Naive thymus-derived CD4-positive, alpha-beta T cell (primary cell): ENCODE results near the gene RPS27. TPM values are rescaled to one million over a fixed set of nuclear protein-coding genes. Genes with fewer than 3 reads are reported as not detected.

Source experiments
- ATAC-seq: fragments of 150-1000 bp; cut with Tn5 transposase; 2 replicates; pipeline ENCODE4 v1.10.0; 2021; ENCODE audit warnings: mild to moderate bottlenecking, moderate library complexity
- CTCF ChIA-PET: fragments of 350-600 bp; sonication (Branson Sonifier 250); formaldehyde crosslinking; loops from one replicate; lab custom pipeline; 2021; ENCODE audit warnings: antibody characterized with exemption; lab: Charles Lee
- POLR2A ChIA-PET: fragments of 350-600 bp; sonication (Branson Sonifier 250); formaldehyde crosslinking; loops from one replicate; lab custom pipeline; 2021; ENCODE audit warnings: antibody characterized with exemption, inconsistent platforms; lab: Charles Lee
- DNase-seq, 9 donors: peaks; one replicate each; pipeline versions ENCODE4 v3.0.0 to v3.0.0-alpha.2; 2020 to 2022; ENCODE audit warnings: mixed read lengths in 1 of 9
- H3K27ac ChIP-seq: one replicate; pipeline ENCODE4 v1.7.0; 2013; ENCODE audit warnings: mild to moderate bottlenecking, low read depth, low read length, moderate library complexity
- H3K27me3 ChIP-seq, 2 donors: one replicate each; pipeline ENCODE4 v1.7.0; 2013; ENCODE audit warnings: low read length in 2 of 2, mild to moderate bottlenecking in 2 of 2, moderate library complexity in 2 of 2; ENCODE audit not compliant: control insufficient read depth in 2 of 2, insufficient read depth in 2 of 2
- H3K36me3 ChIP-seq, 3 experiments: 1 replicate in 2 of 3; 2 replicates in 1 of 3; pipeline ENCODE4 v1.7.0; 2013; ENCODE audit warnings: low read length in 3 of 3, mild to moderate bottlenecking in 3 of 3, moderate library complexity in 1 of 3; ENCODE audit not compliant: insufficient read depth in 3 of 3, control insufficient read depth in 2 of 3
- H3K4me1 ChIP-seq, 2 donors: one replicate each; pipeline ENCODE4 v1.7.0; 2013; ENCODE audit warnings: low read length in 2 of 2, mild to moderate bottlenecking in 2 of 2, moderate library complexity in 1 of 2; ENCODE audit not compliant: control insufficient read depth in 2 of 2, insufficient read depth in 2 of 2
- H3K4me3 ChIP-seq: 2 replicates; pipeline ENCODE4 v1.7.0; 2013; ENCODE audit warnings: mild to moderate bottlenecking, low read length
- H3K9me3 ChIP-seq, 3 experiments: 1 replicate in 2 of 3; 2 replicates in 1 of 3; pipeline ENCODE4 v1.7.0; 2013; ENCODE audit warnings: low read length in 3 of 3; ENCODE audit not compliant: control insufficient read depth in 2 of 3
- H3K27ac Mint-ChIP-seq, 9 donors: one replicate each; pipeline ENCODE4 v1.8.0; 2020 to 2022; ENCODE audit warnings: mixed read lengths in 9 of 9, mild to moderate bottlenecking in 8 of 9, moderate library complexity in 5 of 9, inconsistent platforms in 2 of 9
- H3K27me3 Mint-ChIP-seq, 5 donors: one replicate each; pipeline ENCODE4 v1.8.0; 2021 to 2022; ENCODE audit warnings: mixed read lengths in 5 of 5, mild to moderate bottlenecking in 1 of 5
- H3K36me3 Mint-ChIP-seq, 5 donors: one replicate each; pipeline ENCODE4 v1.8.0; 2020 to 2022; ENCODE audit warnings: mixed read lengths in 5 of 5, mild to moderate bottlenecking in 3 of 5, inconsistent platforms in 1 of 5
- H3K4me1 Mint-ChIP-seq, 7 donors: one replicate each; pipeline ENCODE4 v1.8.0; 2020 to 2022; ENCODE audit warnings: mixed read lengths in 7 of 7, mild to moderate bottlenecking in 3 of 7, inconsistent platforms in 1 of 7
- H3K4me3 Mint-ChIP-seq, 10 donors: one replicate each; pipeline ENCODE4 v1.8.0; 2020 to 2022; ENCODE audit warnings: mild to moderate bottlenecking in 10 of 10, mixed read lengths in 10 of 10, moderate library complexity in 6 of 10, inconsistent platforms in 2 of 10
- H3K9me3 Mint-ChIP-seq, 11 donors: one replicate each; pipeline ENCODE4 v1.8.0; 2020 to 2022; ENCODE audit warnings: mixed read lengths in 11 of 11, mild to moderate bottlenecking in 4 of 11, inconsistent platforms in 1 of 11, moderate library complexity in 1 of 11
- intact Hi-C, 2 donors: fragments of 100-400 bp; cut with micrococcal nuclease; formaldehyde crosslinking; loops; one replicate each; pipeline ENCODE4 v1.15.1; 2023
- polyA plus RNA-seq, 2 donors: library from polyadenylated mRNA; unstranded; fragments of 300-500 nt; fragmentation: Illumina TruSeq; gene quantifications; one replicate each; pipeline ENCODE4 v1.2.3, GENCODE V29; 2021
- total RNA-seq, 6 experiments: library from RNA in 5 of 6; stranded (reverse) in 5 of 6; gene quantifications; 1 replicate in 5 of 6; 2 replicates in 1 of 6; pipeline ENCODE4 v1.2.3 and lab custom pipeline; 2021 to 2026

RPS27 gene
- total and polyA plus RNA-seq, 7 experiments from 2014 or later = 2,313 to 29,571 (median 7,996) TPM

DNA sequence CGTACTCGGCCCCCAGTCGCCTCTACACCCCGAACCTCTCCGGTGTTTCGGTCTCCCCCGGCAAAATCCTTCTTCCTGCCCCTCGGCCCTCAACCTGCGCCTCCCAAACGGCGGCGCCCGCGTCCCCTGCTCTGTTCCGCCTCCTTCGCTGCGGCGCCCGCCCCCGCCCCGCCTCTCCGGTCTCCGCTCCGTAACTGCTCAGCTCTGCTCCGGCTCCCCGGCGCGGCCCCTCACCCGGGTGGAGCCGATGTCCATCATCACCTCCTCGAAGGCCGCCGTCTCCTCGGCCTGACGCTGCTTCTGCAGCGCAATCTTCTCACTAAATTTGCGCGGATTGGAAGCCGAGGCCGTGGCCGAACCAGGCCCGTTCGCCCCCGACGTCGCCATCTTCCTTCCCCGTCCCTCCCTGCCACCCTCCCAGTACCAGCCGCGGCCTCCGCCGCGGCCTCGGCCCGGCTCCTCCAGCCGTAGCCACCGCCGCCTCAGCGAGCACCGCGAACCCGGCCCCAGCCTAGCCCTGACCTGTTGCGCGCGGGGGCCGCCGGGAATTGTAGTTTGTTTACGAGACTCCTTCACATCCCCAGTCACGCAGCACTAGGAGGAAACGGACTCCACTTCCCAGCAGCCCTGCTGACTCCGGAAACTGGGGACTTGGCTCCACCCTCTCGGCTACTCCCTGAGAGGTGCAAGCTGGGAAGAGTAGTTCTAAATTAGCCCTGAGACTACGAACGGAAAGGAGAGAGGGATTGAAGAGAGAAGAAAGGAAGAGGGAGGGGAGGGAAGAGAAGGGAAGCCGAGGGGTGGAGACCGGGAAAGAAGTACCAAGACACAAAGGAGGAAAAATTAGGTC is 32.2 kb upstream of the RPS27 start, which contains the start of gene CRTC2:
CRTC2 (minus strand) TSS at position 502 of the 850 bp plus-strand sequence; CDS start at position 387, 115 bp downstream.
- intact Hi-C loops = loop anchor here (1.0 to 5.0 kb wide), 15 partner anchors 9 to 1899 kb away; partner anchors contain the start of genes HAX1 (in 2 of the 2), JTB (in 2 of the 2), RPS27 (in 2 of the 2) and CREB3L4 (in 1 of the 2)
- H3K4me1 Mint-ChIP-seq = peaks cover 34 to 71% (median 67%) of the 10 kb centered on the region in 7 donors

DNA sequence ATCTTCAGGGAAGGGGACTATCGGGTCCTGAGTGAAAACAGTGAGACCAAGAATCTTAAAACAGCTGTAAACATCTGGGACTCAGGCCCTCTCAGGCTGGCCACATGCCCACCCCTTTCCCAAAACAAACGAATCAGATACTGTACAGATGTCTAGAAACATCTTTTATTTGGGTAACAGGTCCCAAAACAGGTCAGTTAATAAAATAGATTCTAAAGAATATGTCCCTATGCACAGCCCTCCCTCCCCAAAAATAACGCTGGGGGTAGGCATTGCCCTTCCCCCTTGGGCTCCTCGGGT is 31.7 kb upstream of the RPS27 start:
- H3K4me1 Mint-ChIP-seq = peaks cover 37 to 71% (median 69%) of the 10 kb centered on the region in 7 donors
- peaks cover 0 to 18% (median 5%) of the 10 kb centered on the region in 5 donors for H3K36me3 Mint-ChIP-seq
- H3K27ac Mint-ChIP-seq = peak overlapping the region; percentile 89 to 98 (median 94)
- ATAC-seq = no peak
- Histone ChIP-seq H3K4me3 (peak overlapping the region; percentile 74), H3K27me3 (no peaks in the 10 kb centered on the region), H3K9me3 (no peaks in the 10 kb centered on the region), H3K27ac (peak overlapping the region; percentile 92), H3K36me3 (peaks cover 0 to 23% (median 6%) of the 10 kb centered on the region in 3 experiments), H3K4me1 (peaks cover 35 to 38% of the 10 kb centered on the region in 2 donors)
- POLR2A ChIA-PET = interaction anchor here (1.1 to 12.8 kb wide), 8 partner anchors 9 to 183 kb away, joined by 3 to 159 read pairs (median 23); partner anchors contain the start of genes CREB3L4, DENND4B, GATAD2B and JTB
- H3K4me3 Mint-ChIP-seq = peak overlapping the region; percentile 91 to 100 (median 97)
- no peaks in the 10 kb centered on the region for H3K9me3 Mint-ChIP-seq
- intact Hi-C loops = loop anchor here (1.0 to 5.0 kb wide), 15 partner anchors 8 to 1898 kb away; partner anchors contain the start of genes HAX1 (in 2 of the 2), JTB (in 2 of the 2), RPS27 (in 2 of the 2) and CREB3L4 (in 1 of the 2)
- CTCF ChIA-PET = interaction anchor here (0.8 to 5.5 kb wide), 4 partner anchors 13 to 40 kb away, joined by 3 to 36 read pairs (median 3); partner anchors contain the start of genes DENND4B and JTB
- H3K27me3 Mint-ChIP-seq = no peaks in the 10 kb centered on the region
- DNase-seq = no peak

More for the DNA sequence above, 32.2 kb upstream of the RPS27 start, which contains the start of gene CRTC2:
- DNase-seq = peak; percentile 86 to 99 (median 96)
- Mint-ChIP-seq H3K4me3 (peak within 1 kb of the TSS; percentile 91 to 100 (median 97)), H3K9me3 (no peaks in the 10 kb centered on the region), H3K27ac (peak within 1 kb of the TSS; percentile 89 to 98 (median 94)), H3K36me3 (peaks cover 0 to 17% (median 6%) of the 10 kb centered on the region in 5 donors), H3K27me3 (no peaks in the 10 kb centered on the region)
- POLR2A ChIA-PET = interaction anchor here (0.5 to 12.8 kb wide), 10 partner anchors 10 to 288 kb away, joined by 3 to 159 read pairs (median 13); partner anchors contain the start of genes CREB3L4, DENND4B, GATAD2B and ILF2
- Histone ChIP-seq H3K27ac (peak within 1 kb of the TSS; percentile 92), H3K36me3 (peaks cover 3 to 29% (median 9%) of the 10 kb centered on the region in 3 experiments), H3K4me3 (peak within 1 kb of the TSS; percentile 74), H3K4me1 (peaks cover 36% of the 10 kb centered on the region in 2 donors), H3K27me3 (no peaks in the 10 kb centered on the region), H3K9me3 (no peaks in the 10 kb centered on the region)
- CTCF ChIA-PET = interaction anchor here (0.8 to 5.5 kb wide), 4 partner anchors 12 to 40 kb away, joined by 3 to 36 read pairs (median 3); partner anchors contain the start of genes DENND4B and JTB
- ATAC-seq = peak; percentile 94

DNA sequence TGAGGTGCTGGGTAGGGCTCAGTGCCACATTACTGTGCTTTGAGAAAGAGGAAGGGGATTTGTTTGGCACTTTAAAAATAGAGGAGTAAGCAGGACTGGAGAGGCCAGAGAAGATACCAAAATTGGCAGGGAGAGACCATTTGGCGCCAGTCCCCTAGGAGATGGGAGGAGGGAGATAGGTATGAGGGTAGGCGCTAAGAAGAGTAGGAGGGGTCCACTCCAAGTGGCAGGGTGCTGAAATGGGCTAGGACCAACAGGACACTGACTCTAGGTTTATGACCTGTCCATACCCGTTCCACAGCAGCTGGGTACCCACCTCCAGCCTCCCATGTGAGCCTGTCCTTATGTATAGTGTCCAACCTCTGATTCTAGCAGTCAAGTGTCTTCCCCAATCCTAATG is 31.1 kb upstream of the RPS27 start:
- Mint-ChIP-seq H3K36me3 (peaks cover 0 to 13% (median 0%) of the 10 kb centered on the region in 5 donors), H3K27ac (peak overlapping the region in 7 of 9 donors; percentile 44 to 95 (median 90)), H3K4me3 (peak overlapping the region in 3 of 10 donors; percentile 39 to 100 (median 50)), H3K9me3 (no peaks in the 10 kb centered on the region), H3K27me3 (no peaks in the 10 kb centered on the region), H3K4me1 (peaks cover 35 to 71% (median 68%) of the 10 kb centered on the region in 7 donors)
- no peaks in the 10 kb centered on the region for H3K9me3 ChIP-seq
- H3K4me3 ChIP-seq = no peak overlapping the region
- H3K36me3 ChIP-seq = peaks cover 0 to 18% (median under 1%) of the 10 kb centered on the region in 3 experiments
- peaks cover 35 to 43% of the 10 kb centered on the region in 2 donors for H3K4me1 ChIP-seq
- peak overlapping the region; percentile 92 for H3K27ac ChIP-seq
- ChIA-PET CTCF (interaction anchor here (0.8 to 1.0 kb wide), 2 partner anchors 16 to 41 kb away, joined by 3 read pairs; no protein-coding TSS in a partner anchor), POLR2A (interaction anchor here (0.6 to 12.8 kb wide), 7 partner anchors 9 to 231 kb away, joined by 3 to 159 read pairs (median 30); partner anchors contain the start of genes CREB3L4, DENND4B, INTS3 and JTB)
- intact Hi-C loops = loop anchor here (2.0 to 5.0 kb wide), 8 partner anchors 17 to 1898 kb away; partner anchors contain the start of genes GATAD2B (in 1 of the 2), GON4L (in 1 of the 2), HAX1 (in 1 of the 2) and ILF2 (in 1 of the 2)
- H3K27me3 ChIP-seq = no peaks in the 10 kb centered on the region
- DNase-seq (no peak), ATAC-seq (no peak)

DNA sequence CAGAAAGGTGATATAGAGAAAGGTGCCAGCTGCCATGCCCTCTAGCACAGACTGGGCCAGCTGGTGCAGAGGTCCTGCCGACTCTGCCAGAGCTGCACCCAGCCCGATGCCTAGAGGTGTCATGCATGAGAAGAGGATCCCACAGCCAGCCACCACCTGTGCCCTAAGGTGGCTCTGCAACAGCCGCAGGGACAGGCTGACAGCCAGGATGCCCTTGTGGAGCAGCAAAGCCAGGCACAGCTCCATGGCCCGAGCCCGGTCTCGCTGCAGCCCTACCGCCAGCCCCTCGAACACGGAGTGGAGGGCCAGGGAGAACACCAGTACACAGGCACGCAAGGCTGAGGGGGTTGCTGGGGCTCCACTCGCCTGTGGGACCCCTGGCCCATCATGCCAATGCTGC is 30.4 kb upstream of the RPS27 start:
- peaks cover 36 to 70% (median 62%) of the 10 kb centered on the region in 7 donors for H3K4me1 Mint-ChIP-seq
- ChIA-PET CTCF (no interaction called here), POLR2A (interaction anchor here (0.7 to 12.8 kb wide), 5 partner anchors 8 to 33 kb away, joined by 3 to 159 read pairs (median 30); partner anchors contain the start of genes CREB3L4, DENND4B and RPS27)
- no peaks in the 10 kb centered on the region for H3K27me3 Mint-ChIP-seq
- Histone ChIP-seq H3K27ac (no peak overlapping the region), H3K9me3 (no peaks in the 10 kb centered on the region), H3K4me3 (no peak overlapping the region), H3K36me3 (peaks cover 0 to 13% (median 0%) of the 10 kb centered on the region in 3 experiments), H3K4me1 (peaks cover 31 to 39% of the 10 kb centered on the region in 2 donors), H3K27me3 (no peaks in the 10 kb centered on the region)
- peak overlapping the region in 1 of 10 donors; percentile 41 for H3K4me3 Mint-ChIP-seq
- intact Hi-C loops = loop anchor here (10.0 kb wide), 2 partner anchors 425 to 995 kb away; partner anchors contain the start of genes PBXIP1 (in 1 of the 2) and S100A6 (in 1 of the 2)
- H3K27ac Mint-ChIP-seq = peak overlapping the region in 7 of 9 donors; percentile 7 to 97 (median 90)
- DNase-seq = no peak
- H3K36me3 Mint-ChIP-seq = peaks cover 0 to 13% (median 0%) of the 10 kb centered on the region in 5 donors
- ATAC-seq = no peak
- no peaks in the 10 kb centered on the region for H3K9me3 Mint-ChIP-seq

DNA sequence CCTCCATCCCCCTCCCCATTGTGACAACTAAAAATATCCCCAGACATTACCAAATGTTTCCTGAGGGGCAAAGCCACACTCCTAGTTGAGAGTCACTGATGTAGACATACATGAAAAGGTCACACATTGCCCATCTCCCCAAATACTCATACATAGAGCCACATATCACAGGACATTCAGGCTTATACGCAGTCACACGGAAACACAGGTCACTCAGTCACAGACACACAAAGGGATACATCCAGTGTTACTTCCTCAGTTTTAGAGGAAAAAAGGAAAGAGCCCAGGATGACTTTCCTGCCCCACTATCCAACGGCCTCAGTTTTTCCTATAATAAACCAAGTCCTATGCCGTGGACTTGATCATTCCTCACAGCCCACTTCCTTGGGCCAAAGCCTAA is 29.1 kb upstream of the RPS27 start:
- H3K4me1 Mint-ChIP-seq = peaks cover 36 to 69% (median 63%) of the 10 kb centered on the region in 7 donors
- H3K27me3 Mint-ChIP-seq = no peaks in the 10 kb centered on the region
- no peaks in the 10 kb centered on the region for H3K9me3 ChIP-seq
- no peak overlapping the region for H3K27ac ChIP-seq
- peaks cover 0 to 13% (median 0%) of the 10 kb centered on the region in 3 experiments for H3K36me3 ChIP-seq
- DNase-seq (no peak), ATAC-seq (no peak)
- peak overlapping the region; percentile 28 to 94 (median 88) for H3K4me3 Mint-ChIP-seq
- CTCF ChIA-PET = interaction anchor here (0.9 kb wide), 1 partner anchor 26 kb away, joined by 4 read pairs; no protein-coding TSS in a partner anchor
- POLR2A ChIA-PET = interaction anchor here (0.6 to 12.8 kb wide), 4 partner anchors 11 to 18 kb away, joined by 3 to 159 read pairs (median 22); partner anchors contain the start of genes DENND4B and JTB
- intact Hi-C loops = loop anchor here (10.0 kb wide), 2 partner anchors 427 to 993 kb away; partner anchors contain the start of genes PBXIP1 (in 1 of the 2) and S100A6 (in 1 of the 2)
- peaks cover 30 to 35% of the 10 kb centered on the region in 2 donors for H3K4me1 ChIP-seq
- no peak overlapping the region for H3K4me3 ChIP-seq
- peaks cover 0 to 17% (median 0%) of the 10 kb centered on the region in 5 donors for H3K36me3 Mint-ChIP-seq
- H3K27ac Mint-ChIP-seq = peak overlapping the region in 8 of 9 donors; percentile 1 to 97 (median 84)
- no peaks in the 10 kb centered on the region for H3K9me3 Mint-ChIP-seq
- no peaks in the 10 kb centered on the region for H3K27me3 ChIP-seq
